WTC11 (cell line): ENCODE measurements around the gene SYS1. TPM values are rescaled to one million over a fixed set of nuclear protein-coding genes. Genes with fewer than 3 reads are reported as not detected.

Source experiments
- ATAC-seq: fragments of 200-7000 bp; cut with Tn5 transposase; 2 replicates; pipeline ENCODE4 v1.10.0; 2021; ENCODE audit warnings: mild to moderate bottlenecking, moderate library complexity
- CTCF ChIA-PET: fragments of 300-600 bp; sonication (Branson Sonifier 250); formaldehyde crosslinking; loops from one replicate; lab custom pipeline; 2021; ENCODE audit warnings: antibody characterized with exemption; lab: Charles Lee
- POLR2A ChIA-PET: fragments of 350-600 bp; sonication (Branson Sonifier 250); formaldehyde crosslinking; loops from one replicate; lab custom pipeline; 2021; ENCODE audit warnings: antibody characterized with exemption; lab: Charles Lee
- DNase-seq: peaks from one replicate; pipeline ENCODE4 v3.0.0; 2021; ENCODE audit warnings: low spot score
- H3K27ac Mint-ChIP-seq: 2 replicates; pipeline ENCODE4 v1.8.0; 2021; ENCODE audit warnings: mixed read lengths
- H3K27me3 Mint-ChIP-seq: 2 replicates; pipeline ENCODE4 v1.8.0; 2021; ENCODE audit warnings: low read depth, mild to moderate bottlenecking, moderate library complexity, mixed read lengths
- H3K36me3 Mint-ChIP-seq: 2 replicates; pipeline ENCODE4 v1.8.0; 2021; ENCODE audit warnings: mixed read lengths
- H3K4me1 Mint-ChIP-seq: 2 replicates; pipeline ENCODE4 v1.8.0; 2022; ENCODE audit warnings: mixed read lengths
- H3K4me3 Mint-ChIP-seq: 2 replicates; pipeline ENCODE4 v1.8.0; 2021; ENCODE audit warnings: mild to moderate bottlenecking, moderate library complexity, mixed read lengths
- H3K9me3 Mint-ChIP-seq: 2 replicates; pipeline ENCODE4 v1.8.0; 2021; ENCODE audit warnings: mixed read lengths
- ATF3 ChIP-seq: sonication (generic); formaldehyde crosslinking; conservative IDR thresholded peaks from 2 replicates; pipeline ENCODE4 v1.8.1; 2022; ENCODE audit warnings: mild to moderate bottlenecking, missing genetic modification reagents
- CREB1 ChIP-seq: sonication (generic); formaldehyde crosslinking; IDR thresholded peaks from 2 replicates; pipeline ENCODE4 v1.8.0; 2023; ENCODE audit warnings: mild to moderate bottlenecking, missing genetic modification reagents
- CREM ChIP-seq: sonication (generic); formaldehyde crosslinking; IDR thresholded peaks from 2 replicates; pipeline ENCODE4 v1.8.1; 2022; ENCODE audit warnings: mild to moderate bottlenecking, missing genetic modification reagents, moderate library complexity
- FOXP1 ChIP-seq: sonication (generic); formaldehyde crosslinking; IDR thresholded peaks from 2 replicates; pipeline ENCODE4 v1.8.0; 2022; ENCODE audit warnings: missing genetic modification reagents, mild to moderate bottlenecking, moderate library complexity, borderline replicate concordance
- FOXP4 ChIP-seq: sonication (generic); formaldehyde crosslinking; IDR thresholded peaks from 2 replicates; pipeline ENCODE4 v1.8.0; 2022; ENCODE audit warnings: mild to moderate bottlenecking, missing genetic modification reagents
- GABPB1 ChIP-seq: sonication (generic); formaldehyde crosslinking; IDR thresholded peaks from 2 replicates; pipeline ENCODE4 v1.8.1; 2023; ENCODE audit warnings: mild to moderate bottlenecking, missing genetic modification reagents
- HMGA2 ChIP-seq: fragments of 250-450 bp; sonication (Bioruptor Pico); IDR thresholded peaks from 2 replicates; pipeline ENCODE4 v1.4.0; 2021; ENCODE audit warnings: mild to moderate bottlenecking, moderate library complexity
- MYBL2 ChIP-seq: sonication (generic); formaldehyde crosslinking; IDR thresholded peaks from 2 replicates; pipeline ENCODE4 v1.8.1; 2023; ENCODE audit warnings: mild to moderate bottlenecking, moderate library complexity, missing genetic modification reagents
- NFYB ChIP-seq: sonication (generic); formaldehyde crosslinking; conservative IDR thresholded peaks from 2 replicates; pipeline ENCODE4 v1.8.0; 2022; ENCODE audit warnings: low read depth, missing genetic modification reagents
- SOX15 ChIP-seq: fragments of 250-450 bp; sonication (Bioruptor Pico); IDR thresholded peaks from 2 replicates; pipeline ENCODE4 v1.9.0; 2021; ENCODE audit warnings: mild to moderate bottlenecking
- ZBTB21 ChIP-seq: sonication (generic); formaldehyde crosslinking; IDR thresholded peaks from 2 replicates; pipeline ENCODE4 v1.8.1; 2023; ENCODE audit warnings: mild to moderate bottlenecking, missing genetic modification reagents, borderline replicate concordance
- ZNF121 ChIP-seq: sonication (generic); formaldehyde crosslinking; IDR thresholded peaks from 2 replicates; pipeline ENCODE4 v1.8.0; 2023; ENCODE audit warnings: missing genetic modification reagents
- ZNF232 ChIP-seq: sonication (generic); formaldehyde crosslinking; IDR thresholded peaks from 2 replicates; pipeline ENCODE4 v1.8.0; 2022; ENCODE audit warnings: mild to moderate bottlenecking, missing genetic modification reagents
- ZSCAN18 ChIP-seq: fragments of 250-450 bp; sonication (Bioruptor Pico); IDR thresholded peaks from 2 replicates; pipeline ENCODE4 v2.1.2; 2022; ENCODE audit warnings: mild to moderate bottlenecking, moderate library complexity
- total RNA-seq: library from RNA; stranded (reverse); gene quantifications from 3 replicates; pipeline ENCODE4 v1.2.3, GENCODE V29; 2021
- TF ChIP-seq, protein P1 (sequence below): sonication (generic); formaldehyde crosslinking; IDR thresholded peaks from 2 replicates; pipeline ENCODE4 v1.8.1; 2023; ENCODE audit warnings: mild to moderate bottlenecking, missing genetic modification reagents, borderline replicate concordance
- TF ChIP-seq, protein P2 (sequence below): sonication (generic); formaldehyde crosslinking; IDR thresholded peaks from 2 replicates; pipeline ENCODE4 v1.8.0; 2023; ENCODE audit warnings: missing genetic modification reagents
- TF ChIP-seq, protein P3 (sequence below): sonication (generic); formaldehyde crosslinking; IDR thresholded peaks from 2 replicates; pipeline ENCODE4 v1.8.0; 2023; ENCODE audit warnings: mild to moderate bottlenecking, missing genetic modification reagents

The SYS1 gene
- total RNA-seq, 1 experiment from 2014 or later: 16.4 TPM

GRCh38 chr20:45346851-45347250 lies 16.1 kb upstream of the SYS1 start (continued):
- TF ChIP-seq, protein P1, sequence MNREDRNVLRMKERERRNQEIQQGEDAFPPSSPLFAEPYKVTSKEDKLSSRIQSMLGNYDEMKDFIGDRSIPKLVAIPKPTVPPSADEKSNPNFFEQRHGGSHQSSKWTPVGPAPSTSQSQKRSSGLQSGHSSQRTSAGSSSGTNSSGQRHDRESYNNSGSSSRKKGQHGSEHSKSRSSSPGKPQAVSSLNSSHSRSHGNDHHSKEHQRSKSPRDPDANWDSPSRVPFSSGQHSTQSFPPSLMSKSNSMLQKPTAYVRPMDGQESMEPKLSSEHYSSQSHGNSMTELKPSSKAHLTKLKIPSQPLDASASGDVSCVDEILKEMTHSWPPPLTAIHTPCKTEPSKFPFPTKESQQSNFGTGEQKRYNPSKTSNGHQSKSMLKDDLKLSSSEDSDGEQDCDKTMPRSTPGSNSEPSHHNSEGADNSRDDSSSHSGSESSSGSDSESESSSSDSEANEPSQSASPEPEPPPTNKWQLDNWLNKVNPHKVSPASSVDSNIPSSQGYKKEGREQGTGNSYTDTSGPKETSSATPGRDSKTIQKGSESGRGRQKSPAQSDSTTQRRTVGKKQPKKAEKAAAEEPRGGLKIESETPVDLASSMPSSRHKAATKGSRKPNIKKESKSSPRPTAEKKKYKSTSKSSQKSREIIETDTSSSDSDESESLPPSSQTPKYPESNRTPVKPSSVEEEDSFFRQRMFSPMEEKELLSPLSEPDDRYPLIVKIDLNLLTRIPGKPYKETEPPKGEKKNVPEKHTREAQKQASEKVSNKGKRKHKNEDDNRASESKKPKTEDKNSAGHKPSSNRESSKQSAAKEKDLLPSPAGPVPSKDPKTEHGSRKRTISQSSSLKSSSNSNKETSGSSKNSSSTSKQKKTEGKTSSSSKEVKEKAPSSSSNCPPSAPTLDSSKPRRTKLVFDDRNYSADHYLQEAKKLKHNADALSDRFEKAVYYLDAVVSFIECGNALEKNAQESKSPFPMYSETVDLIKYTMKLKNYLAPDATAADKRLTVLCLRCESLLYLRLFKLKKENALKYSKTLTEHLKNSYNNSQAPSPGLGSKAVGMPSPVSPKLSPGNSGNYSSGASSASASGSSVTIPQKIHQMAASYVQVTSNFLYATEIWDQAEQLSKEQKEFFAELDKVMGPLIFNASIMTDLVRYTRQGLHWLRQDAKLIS (CRISPR knock-in tag): no peak
- TF ChIP-seq ZNF232 (CRISPR knock-in tag): no peak

GRCh38 chr20:45347297-45347935 lies 15.5 kb upstream of the SYS1 start:
- ChIA-PET POLR2A (interaction anchor here (1.3 to 2.3 kb wide), 4 partner anchors 14 to 60 kb away, joined by 4 to 9 read pairs (median 7); partner anchors contain the start of gene SYS1), CTCF (interaction anchor here (0.5 to 4.3 kb wide), 16 partner anchors 10 to 424 kb away, joined by 3 to 17 read pairs (median 4); partner anchors contain the start of gene SYS1)
- peaks cover 52% of the 10 kb centered on the region for H3K4me1 Mint-ChIP-seq
- H3K36me3 Mint-ChIP-seq: no peaks in the 10 kb centered on the region
- peak overlapping the region; percentile 89 for H3K4me3 Mint-ChIP-seq
- no peak; the same call in 1 of the 2 replicates for ATAC-seq
- no peak for TF ChIP-seq MYBL2 (CRISPR knock-in tag)
- no peak for TF ChIP-seq HMGA2
- TF ChIP-seq ZSCAN18: no peak
- TF ChIP-seq, protein P2, sequence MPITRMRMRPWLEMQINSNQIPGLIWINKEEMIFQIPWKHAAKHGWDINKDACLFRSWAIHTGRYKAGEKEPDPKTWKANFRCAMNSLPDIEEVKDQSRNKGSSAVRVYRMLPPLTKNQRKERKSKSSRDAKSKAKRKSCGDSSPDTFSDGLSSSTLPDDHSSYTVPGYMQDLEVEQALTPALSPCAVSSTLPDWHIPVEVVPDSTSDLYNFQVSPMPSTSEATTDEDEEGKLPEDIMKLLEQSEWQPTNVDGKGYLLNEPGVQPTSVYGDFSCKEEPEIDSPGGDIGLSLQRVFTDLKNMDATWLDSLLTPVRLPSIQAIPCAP (CRISPR knock-in tag): no peak
- TF ChIP-seq SOX15 (CRISPR knock-in tag): no peak
- no peak for TF ChIP-seq CREM (CRISPR knock-in tag)
- TF ChIP-seq NFYB (CRISPR knock-in tag): no peak; the same call in 1 of the 2 replicates
- TF ChIP-seq ATF3 (CRISPR knock-in tag): no peak
- H3K9me3 Mint-ChIP-seq: no peaks in the 10 kb centered on the region
- H3K27me3 Mint-ChIP-seq: no peaks in the 10 kb centered on the region
- H3K27ac Mint-ChIP-seq: peak overlapping the region; percentile 19
- no peak for DNase-seq

DNA sequence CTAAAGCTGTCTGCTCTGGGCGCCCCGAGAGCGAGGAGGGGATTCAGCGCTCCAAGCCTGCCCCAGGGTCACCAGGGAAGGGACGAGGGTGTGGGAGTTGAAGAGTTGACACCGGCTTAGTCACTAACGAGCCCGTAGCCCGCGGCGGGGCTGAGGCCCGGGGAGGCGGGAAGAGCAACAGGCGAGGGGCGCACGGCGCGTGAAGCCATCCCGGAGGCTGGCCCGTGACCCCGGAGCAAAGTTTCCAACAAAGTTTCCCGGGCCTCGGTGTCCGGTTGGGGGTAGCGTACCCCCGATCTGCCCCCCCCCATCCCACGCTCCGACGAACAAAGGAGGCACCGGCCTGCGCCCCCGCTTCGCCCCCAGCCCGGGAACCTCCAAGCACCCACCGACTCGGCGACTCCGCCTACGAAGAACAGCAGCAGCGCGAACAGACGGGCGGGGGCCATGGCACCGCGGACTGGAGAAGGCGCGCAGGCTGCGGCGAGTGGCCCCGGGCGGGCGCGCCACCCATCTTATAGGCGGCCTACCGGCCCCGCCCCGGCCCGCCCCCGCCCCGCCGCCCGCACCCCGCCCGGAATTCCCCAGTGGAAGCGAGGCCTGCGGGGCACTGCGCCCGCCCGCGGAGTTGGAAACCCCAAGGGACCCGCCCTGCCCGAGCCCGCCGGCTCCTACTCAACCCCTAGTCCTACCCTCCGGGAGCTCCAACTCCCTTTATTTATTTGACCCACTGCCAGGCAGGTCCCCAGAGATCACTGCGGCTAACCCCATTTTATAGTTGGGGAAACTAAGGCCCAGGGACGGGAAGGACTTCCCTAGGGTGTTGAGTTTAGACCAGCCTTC lies 14.8 kb upstream of the SYS1 start, which contains the start of gene SDC4:
Gene SDC4, minus strand, starts transcription at position 489 of the 843 bp plus-strand sequence. Its CDS starts 40 bp downstream, at position 449.
- ChIA-PET CTCF (interaction anchor here (0.7 to 4.3 kb wide), 13 partner anchors 10 to 423 kb away, joined by 3 to 17 read pairs (median 4); partner anchors contain the start of gene SYS1), POLR2A (interaction anchor here (1.3 to 2.3 kb wide), 4 partner anchors 13 to 59 kb away, joined by 4 to 9 read pairs (median 7); partner anchors contain the start of gene SYS1)
- H3K36me3 Mint-ChIP-seq: no peaks in the 10 kb centered on the region
- H3K9me3 Mint-ChIP-seq: no peaks in the 10 kb centered on the region
- peak within 1 kb of the TSS; percentile 19 for H3K27ac Mint-ChIP-seq
- ATAC-seq (peak; percentile 63), DNase-seq (peak; percentile 68)
- H3K4me3 Mint-ChIP-seq: peak within 1 kb of the TSS; percentile 89
- H3K27me3 Mint-ChIP-seq: no peaks in the 10 kb centered on the region
- H3K4me1 Mint-ChIP-seq: peaks cover 45% of the 10 kb centered on the region
- TF ChIP-seq, protein P3, sequence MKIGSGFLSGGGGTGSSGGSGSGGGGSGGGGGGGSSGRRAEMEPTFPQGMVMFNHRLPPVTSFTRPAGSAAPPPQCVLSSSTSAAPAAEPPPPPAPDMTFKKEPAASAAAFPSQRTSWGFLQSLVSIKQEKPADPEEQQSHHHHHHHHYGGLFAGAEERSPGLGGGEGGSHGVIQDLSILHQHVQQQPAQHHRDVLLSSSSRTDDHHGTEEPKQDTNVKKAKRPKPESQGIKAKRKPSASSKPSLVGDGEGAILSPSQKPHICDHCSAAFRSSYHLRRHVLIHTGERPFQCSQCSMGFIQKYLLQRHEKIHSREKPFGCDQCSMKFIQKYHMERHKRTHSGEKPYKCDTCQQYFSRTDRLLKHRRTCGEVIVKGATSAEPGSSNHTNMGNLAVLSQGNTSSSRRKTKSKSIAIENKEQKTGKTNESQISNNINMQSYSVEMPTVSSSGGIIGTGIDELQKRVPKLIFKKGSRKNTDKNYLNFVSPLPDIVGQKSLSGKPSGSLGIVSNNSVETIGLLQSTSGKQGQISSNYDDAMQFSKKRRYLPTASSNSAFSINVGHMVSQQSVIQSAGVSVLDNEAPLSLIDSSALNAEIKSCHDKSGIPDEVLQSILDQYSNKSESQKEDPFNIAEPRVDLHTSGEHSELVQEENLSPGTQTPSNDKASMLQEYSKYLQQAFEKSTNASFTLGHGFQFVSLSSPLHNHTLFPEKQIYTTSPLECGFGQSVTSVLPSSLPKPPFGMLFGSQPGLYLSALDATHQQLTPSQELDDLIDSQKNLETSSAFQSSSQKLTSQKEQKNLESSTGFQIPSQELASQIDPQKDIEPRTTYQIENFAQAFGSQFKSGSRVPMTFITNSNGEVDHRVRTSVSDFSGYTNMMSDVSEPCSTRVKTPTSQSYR (CRISPR knock-in tag): peak; percentile 29; the same call in 1 of the 2 replicates
- 0 out of 2 replicates have a peak, but pooled peaks have one; percentile 19 for TF ChIP-seq CREB1 (CRISPR knock-in tag)
- TF ChIP-seq GABPB1: peak; percentile 56; the same call in 1 of the 2 replicates
- TF ChIP-seq ZNF121 (CRISPR knock-in tag): no peak
- TF ChIP-seq FOXP1 (CRISPR knock-in tag): peak; percentile 44; the same call in 1 of the 2 replicates
- TF ChIP-seq ZBTB21 (CRISPR knock-in tag): no peak
- peak; percentile 44; the same call in 1 of the 2 replicates for TF ChIP-seq FOXP4
